SK-N-MC (cell line): ENCODE results near the gene ACSM2B.

ENCODE experiments used
- EZH2 ChIP-seq: fragments of 200-600 bp; sonication (generic); IDR thresholded peaks from one replicate; pipeline ENCODE4 v1.6.1; 2017; ENCODE audit warnings: antibody characterized with exemption
- POLR2AphosphoS5 ChIP-seq: IDR thresholded peaks from 2 replicates; pipeline ENCODE4 v1.6.1; 2012; ENCODE audit warnings: mild to moderate bottlenecking, low read depth, low read length, borderline replicate concordance

DNA sequence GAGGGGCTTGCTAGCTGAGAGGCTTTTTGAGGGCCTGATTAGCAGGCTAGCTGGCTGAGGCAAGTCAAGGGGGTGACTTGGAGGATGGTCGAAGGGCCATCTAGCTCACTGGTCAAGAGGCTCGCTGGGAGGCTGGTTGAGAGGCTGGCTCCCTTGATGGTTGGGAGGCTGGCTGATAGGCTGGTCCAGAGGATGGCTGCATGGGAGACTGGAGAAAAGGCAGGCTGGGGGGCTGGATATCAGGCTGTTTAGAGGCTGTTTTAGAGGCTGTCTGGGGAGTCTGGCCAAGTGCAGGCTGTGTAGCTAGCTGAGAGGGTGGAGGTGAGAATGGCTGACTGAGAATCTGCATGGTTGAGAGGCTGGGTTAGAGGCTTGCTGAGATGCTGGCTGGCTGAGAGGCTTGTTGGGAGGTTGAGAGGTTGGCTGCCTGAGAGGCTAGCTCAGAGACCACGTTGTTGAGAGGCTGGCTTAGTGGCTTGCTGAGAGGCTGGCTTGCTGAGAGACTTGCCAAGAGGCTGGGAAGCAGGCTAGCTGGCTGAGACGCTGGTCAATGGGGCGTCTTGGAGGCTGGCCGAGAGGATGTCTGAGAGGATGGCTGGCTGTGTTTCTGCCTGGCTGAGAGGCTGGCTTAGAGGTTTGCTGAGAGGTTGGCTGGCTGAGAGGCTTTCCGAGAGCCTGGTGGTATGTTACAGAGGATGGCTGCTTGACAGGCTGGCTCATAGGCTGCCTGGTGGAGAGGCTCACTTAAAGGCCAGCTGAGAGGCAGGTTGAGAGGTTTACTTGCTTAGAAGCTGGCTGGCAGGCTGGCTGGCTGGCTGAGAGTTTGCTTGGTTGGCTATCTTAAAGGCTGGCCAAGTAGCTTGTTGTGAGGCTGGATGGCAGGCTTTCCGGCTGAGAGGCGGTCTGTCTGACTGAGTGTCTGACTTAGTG, 36.6 kb upstream of the ACSM2B start:
- TF ChIP-seq POLR2AphosphoS5 (no peak), EZH2 (no peak)
